H9 (cell line): ENCODE measurements around the gene APOM. TPM values are rescaled to one million over a fixed set of nuclear protein-coding genes. Genes with fewer than 3 reads are reported as not detected.

Source experiments
- DNase-seq: peaks from one replicate; pipeline ENCODE4 v3.0.0-alpha.2; 2017
- H2AFZ ChIP-seq: one replicate; pipeline ENCODE4 v1.6.1; 2013; ENCODE audit warnings: mild to moderate bottlenecking, low read length, control low read depth, moderate library complexity
- H2AK5ac ChIP-seq: 2 replicates; pipeline ENCODE4 v1.6.1; 2013; ENCODE audit warnings: low read length, control low read depth, mixed read lengths; ENCODE audit not compliant: insufficient read length
- H2BK120ac ChIP-seq: one replicate; pipeline ENCODE4 v1.6.1; 2013; ENCODE audit warnings: low read depth, mild to moderate bottlenecking, low read length, control low read depth, inconsistent platforms; ENCODE audit not compliant: poor library complexity, severe bottlenecking
- H2BK12ac ChIP-seq: 2 replicates; pipeline ENCODE4 v1.6.1; 2013; ENCODE audit warnings: low read length, control low read depth, mixed read lengths, low read depth; ENCODE audit not compliant: insufficient read length
- H2BK15ac ChIP-seq: 2 replicates; pipeline ENCODE4 v1.6.1; 2013; ENCODE audit warnings: low read depth, low read length, control low read depth
- H2BK20ac ChIP-seq: one replicate; pipeline ENCODE4 v1.6.1; 2013; ENCODE audit warnings: low read depth, mild to moderate bottlenecking, low read length, control low read depth, inconsistent platforms; ENCODE audit not compliant: poor library complexity, severe bottlenecking
- H2BK5ac ChIP-seq: 2 replicates; pipeline ENCODE4 v1.6.1; 2013; ENCODE audit warnings: low read length, control low read depth, mixed read lengths; ENCODE audit not compliant: insufficient read length
- H3K14ac ChIP-seq: 2 replicates; pipeline ENCODE4 v1.6.1; 2013; ENCODE audit warnings: low read length, control low read depth; ENCODE audit not compliant: insufficient read depth
- H3K18ac ChIP-seq: 2 replicates; pipeline ENCODE4 v1.6.1; 2013; ENCODE audit warnings: low read depth, mild to moderate bottlenecking, mixed read lengths, low read length, control low read depth; ENCODE audit not compliant: insufficient read length
- H3K23ac ChIP-seq: 2 replicates; pipeline ENCODE4 v1.6.1; 2013; ENCODE audit warnings: low read length, control low read depth, mixed read lengths, low read depth; ENCODE audit not compliant: insufficient read length
- H3K23me2 ChIP-seq: 2 replicates; pipeline ENCODE4 v1.6.1; 2013; ENCODE audit warnings: low read depth, mild to moderate bottlenecking, mixed read lengths, low read length, control low read depth; ENCODE audit not compliant: insufficient read length, poor library complexity, severe bottlenecking
- H3K27ac ChIP-seq: 2 replicates; pipeline ENCODE4 v1.5.1; 2013; ENCODE audit warnings: low read length, control low read depth, mixed read lengths, low read depth; ENCODE audit not compliant: insufficient read length
- H3K27me3 ChIP-seq: 2 replicates; pipeline ENCODE4 v1.6.1; 2013; ENCODE audit warnings: low read length, control low read depth, inconsistent platforms; ENCODE audit not compliant: insufficient read depth
- H3K4ac ChIP-seq: 2 replicates; pipeline ENCODE4 v1.6.1; 2013; ENCODE audit warnings: low read depth, mild to moderate bottlenecking, control low read depth, inconsistent platforms, low read length, moderate library complexity
- H3K4me1 ChIP-seq: 2 replicates; pipeline ENCODE4 v1.6.1; 2013; ENCODE audit warnings: low read length, control low read depth, inconsistent platforms; ENCODE audit not compliant: insufficient read depth
- H3K4me2 ChIP-seq: 2 replicates; pipeline ENCODE4 v1.6.1; 2013; ENCODE audit warnings: low read length, control low read depth, mixed read lengths; ENCODE audit not compliant: insufficient read length, insufficient read depth
- H3K56ac ChIP-seq: 2 replicates; pipeline ENCODE4 v1.6.1; 2013; ENCODE audit warnings: low read depth, mild to moderate bottlenecking, mixed read lengths, low read length, control low read depth; ENCODE audit not compliant: insufficient read length
- H3K79me1 ChIP-seq: 2 replicates; pipeline ENCODE4 v1.6.1; 2013; ENCODE audit warnings: low read depth, mild to moderate bottlenecking, moderate library complexity, low read length, control low read depth, inconsistent platforms; ENCODE audit not compliant: insufficient read depth, poor library complexity, severe bottlenecking
- H3K79me2 ChIP-seq: 2 replicates; pipeline ENCODE4 v1.6.1; 2013; ENCODE audit warnings: low read length, control low read depth, inconsistent platforms; ENCODE audit not compliant: insufficient read depth
- H3K9ac ChIP-seq: 2 replicates; pipeline ENCODE4 v1.6.1; 2013; ENCODE audit warnings: low read length, control low read depth, mixed read lengths; ENCODE audit not compliant: insufficient read length; ENCODE audit errors: extremely low read depth
- H3K9me3 ChIP-seq: one replicate; pipeline ENCODE4 v1.6.1; 2013; ENCODE audit warnings: low read depth, low read length, inconsistent platforms; ENCODE audit not compliant: control insufficient read depth
- H3T11ph ChIP-seq: one replicate; pipeline ENCODE4 v1.6.1; 2013; ENCODE audit warnings: mild to moderate bottlenecking, low read length, control low read depth, inconsistent platforms
- H4K20me1 ChIP-seq: one replicate; pipeline ENCODE4 v1.6.1; 2013; ENCODE audit not compliant: control insufficient read depth, insufficient read length, insufficient read depth
- H4K5ac ChIP-seq: 2 replicates; pipeline ENCODE4 v1.6.1; 2013; ENCODE audit warnings: low read depth, mild to moderate bottlenecking, mixed read lengths, low read length, control low read depth; ENCODE audit not compliant: insufficient read length
- H4K8ac ChIP-seq: replicated peaks from 2 replicates; pipeline ENCODE4 v1.6.1; 2013; ENCODE audit warnings: low read length, control low read depth, mixed read lengths, low read depth; ENCODE audit not compliant: insufficient read length
- H4K91ac ChIP-seq: 2 replicates; pipeline ENCODE4 v1.6.1; 2013; ENCODE audit warnings: low read depth, mild to moderate bottlenecking, moderate library complexity, mixed read lengths, low read length, control low read depth; ENCODE audit not compliant: insufficient read length
- H3K27ac Mint-ChIP-seq, 3 experiments: 2 replicates in 2 of 3; 3 replicates in 1 of 3; pipeline ENCODE4 v1.8.0; 2020 to 2021; ENCODE audit warnings: mixed read lengths in 3 of 3, mild to moderate bottlenecking in 1 of 3, moderate library complexity in 1 of 3
- H3K27me3 Mint-ChIP-seq: 2 replicates; pipeline ENCODE4 v1.8.0; 2021; ENCODE audit warnings: low read depth, mild to moderate bottlenecking, moderate library complexity, mixed read lengths
- H3K36me3 Mint-ChIP-seq, 3 experiments: 2 replicates in 2 of 3; 3 replicates in 1 of 3; pipeline ENCODE4 v1.8.0; 2020 to 2021; ENCODE audit warnings: low read depth in 3 of 3, mixed read lengths in 3 of 3; ENCODE audit not compliant: insufficient read depth in 1 of 3
- H3K4me1 Mint-ChIP-seq, 2 experiments: 2 replicates each; pipeline ENCODE4 v1.8.0; 2020; ENCODE audit warnings: mixed read lengths in 2 of 2
- H3K4me3 Mint-ChIP-seq, 2 experiments: 2 replicates in 1 of 2; 3 replicates in 1 of 2; pipeline ENCODE4 v1.8.0; 2020 to 2021; ENCODE audit warnings: mild to moderate bottlenecking in 2 of 2, mixed read lengths in 2 of 2, moderate library complexity in 1 of 2
- H3K9me3 Mint-ChIP-seq, 2 experiments: 2 replicates in 1 of 2; 3 replicates in 1 of 2; pipeline ENCODE4 v1.8.0; 2020; ENCODE audit warnings: mild to moderate bottlenecking in 2 of 2, mixed read lengths in 2 of 2, moderate library complexity in 1 of 2
- CTCF ChIP-seq: fragments of 200-600 bp; sonication (generic); conservative IDR thresholded peaks from 3 replicates; pipeline ENCODE4 v1.8.0; 2021; ENCODE audit warnings: antibody characterized with exemption, mild to moderate bottlenecking
- WGBS: extraction: QIAGEN DNeasy Blood & Tissue Kit; methylation state at CpG from one replicate; pipeline ENCODE4 v1.1.7; 2013; ENCODE audit warnings: missing lambda C conversion rate, low lambda C conversion rate, mixed read lengths; ENCODE audit not compliant: insufficient read length; ENCODE audit errors: extremely low coverage; 5-methylcytosine and 5-hydroxymethylcytosine counted together
- total RNA-seq: library from RNA; stranded (reverse); gene quantifications from 2 replicates; pipeline ENCODE4 v1.2.1, GENCODE V29; 2021

Gene APOM
- total RNA-seq, 1 experiment from 2014 or later, result 3.6 TPM

- Histone ChIP-seq H2BK120ac (no peak overlapping the region), H3K56ac (no peak overlapping the region), H2BK12ac (no peak overlapping the region), H4K20me1 (no peaks in the 10 kb centered on the region), H2BK5ac (no peak overlapping the region), H4K5ac (no peak overlapping the region), H3T11ph (no peak overlapping the region), H3K9ac (no peak overlapping the region), H3K27me3 (no peaks in the 10 kb centered on the region), H2AFZ (no peak overlapping the region), H4K91ac (no peak overlapping the region), H3K18ac (no peak overlapping the region), H3K4me2 (no peak overlapping the region), H3K79me1 (peaks cover 3% of the 10 kb centered on the region), H3K14ac (no peak overlapping the region), H3K4me1 (no peaks in the 10 kb centered on the region), H2BK20ac (no peak overlapping the region), H2AK5ac (no peak overlapping the region), H3K79me2 (peaks cover 3% of the 10 kb centered on the region; the same call in 1 of the 2 replicates), H2BK15ac (no peak overlapping the region), H4K8ac (no peak overlapping the region), H3K9me3 (no peaks in the 10 kb centered on the region), H3K4ac (no peak overlapping the region), H3K27ac (no peak overlapping the region), H3K23ac (no peak overlapping the region), H3K23me2 (no peaks in the 10 kb centered on the region)
- H3K4me3 Mint-ChIP-seq, result no peak overlapping the region; a peak in 1 of 5 replicates
- no peaks in the 10 kb centered on the region for H3K9me3 Mint-ChIP-seq
- no CpG with 5 or more reads among the region's 19 CpGs for WGBS
- H3K27me3 Mint-ChIP-seq, result no peaks in the 10 kb centered on the region; the same call in 1 of the 2 replicates
- H3K4me1 Mint-ChIP-seq, result peaks cover under 1 to 5% of the 10 kb centered on the region in 2 experiments
- peak overlapping the region; percentile 37 to 68 (median 41); a peak in 3 of 7 replicates for H3K27ac Mint-ChIP-seq
- peaks cover 87 to 100% (median 99%) of the 10 kb centered on the region in 3 experiments for H3K36me3 Mint-ChIP-seq
- DNase-seq, result no peak
- TF ChIP-seq CTCF, result no peak
Measured at GRCh38 chr6:31627690-31628287, 27.9 kb upstream of the APOM start.
